Endothelial cell of umbilical vein (primary cell): ENCODE measurements around the gene SETD6. TPM values are rescaled to one million over a fixed set of nuclear protein-coding genes. Genes with fewer than 3 reads are reported as not detected.

Experiments used
- BruUV-seq: library from RNA; stranded (reverse); fragments of 400-500 nt; replicated peaks from 2 replicates; lab custom pipeline; 2021; lab: Mats Ljungman, UMichigan
- CTCF ChIA-PET: fragments of 300-600, 350-600 bp; sonication (Branson Sonifier 250); formaldehyde crosslinking; loops from one replicate; lab custom pipeline; 2021; ENCODE audit warnings: antibody characterized with exemption, inconsistent platforms; lab: Charles Lee
- POLR2A ChIA-PET: fragments of 300-600, 350-600 bp; sonication (Branson Sonifier 250); formaldehyde crosslinking; loops from one replicate; lab custom pipeline; 2021; ENCODE audit warnings: antibody characterized with exemption, inconsistent platforms; lab: Charles Lee
- DNase-seq: peaks from one replicate; pipeline ENCODE4 v3.0.0-alpha.2; 2011; ENCODE audit warnings: low read depth, low spot score
- FAIRE-seq: peaks from 2 replicates; lab custom pipeline; 2011; peaks lifted over from hg19 to GRCh38; lab: Jason Lieb, UNC
- H2AFZ ChIP-seq: 2 replicates; pipeline ENCODE4 v1.6.0; 2012; ENCODE audit warnings: low read depth, low read length, control low read depth, inconsistent platforms
- H3K27ac ChIP-seq: 2 replicates; pipeline ENCODE4 v1.5.1; 2011; ENCODE audit warnings: low read depth, mild to moderate bottlenecking, control low read depth, low read length, moderate library complexity; ENCODE audit not compliant: insufficient read depth
- H3K27me3 ChIP-seq, 2 experiments: 2 replicates each; pipeline versions ENCODE4 v1.6.0 to v1.6.1; 2011; ENCODE audit warnings: low read length in 2 of 2, mixed read lengths in 1 of 2; ENCODE audit not compliant: control insufficient read depth in 2 of 2, insufficient read depth in 2 of 2
- H3K36me3 ChIP-seq, 2 experiments: 2 replicates in 1 of 2; 3 replicates in 1 of 2; pipeline ENCODE4 v1.5.1; 2011; ENCODE audit warnings: low read length in 2 of 2, mild to moderate bottlenecking in 1 of 2, moderate library complexity in 1 of 2; ENCODE audit not compliant: control insufficient read depth in 2 of 2, insufficient read depth in 2 of 2; ENCODE audit errors: extremely low read depth in 1 of 2
- H3K4me1 ChIP-seq: 3 replicates; pipeline ENCODE4 v1.5.1; 2011; ENCODE audit warnings: mild to moderate bottlenecking, low read length; ENCODE audit not compliant: control insufficient read depth, insufficient read depth; ENCODE audit errors: extremely low read depth
- H3K4me2 ChIP-seq: 2 replicates; pipeline ENCODE4 v1.6.1; 2011; ENCODE audit warnings: low read length, control low read depth, mixed read lengths; ENCODE audit not compliant: insufficient read depth
- H3K4me3 ChIP-seq, 3 experiments: fragments of 200-600 bp in 1 of 3; sonication (generic), shearing (Covaris generic) in 1 of 3; replicated peaks in 1 of 3; 2 replicates each; pipeline ENCODE4 v1.5.1; 2011 to 2016; ENCODE audit warnings: control low read depth in 3 of 3, low read length in 3 of 3, mild to moderate bottlenecking in 2 of 3, inconsistent platforms in 1 of 3, low read depth in 1 of 3, moderate library complexity in 1 of 3; ENCODE audit not compliant: insufficient read depth in 1 of 3
- H3K79me2 ChIP-seq: 2 replicates; pipeline ENCODE4 v1.6.0; 2012; ENCODE audit warnings: low read length, inconsistent platforms; ENCODE audit not compliant: control insufficient read depth, insufficient read depth
- H3K9ac ChIP-seq: replicated peaks from 2 replicates; pipeline ENCODE3; 2011; ENCODE audit warnings: low read length, control low read depth; ENCODE audit not compliant: insufficient read depth; ENCODE audit errors: extremely low read depth
- H3K9me1 ChIP-seq: replicated peaks from 3 replicates; pipeline ENCODE4 v1.6.0; 2011; ENCODE audit warnings: mild to moderate bottlenecking, low read length; ENCODE audit not compliant: control insufficient read depth, insufficient read depth; ENCODE audit errors: extremely low read depth
- H3K9me3 ChIP-seq: replicated peaks from 2 replicates; pipeline ENCODE4 v1.5.1; 2012; ENCODE audit warnings: low read length, inconsistent platforms; ENCODE audit not compliant: control insufficient read depth, insufficient read depth
- H4K20me1 ChIP-seq: replicated peaks from 2 replicates; pipeline ENCODE3; 2011; ENCODE audit warnings: mild to moderate bottlenecking, low read length; ENCODE audit not compliant: control insufficient read depth, insufficient read depth; ENCODE audit errors: extremely low read depth
- CTCF ChIP-seq, 2 donors: IDR thresholded peaks; 1 replicate in 1 of 2; 2 replicates in 1 of 2; pipeline ENCODE4 v1.5.1; 2011; ENCODE audit warnings: low read length in 2 of 2, mild to moderate bottlenecking in 2 of 2, moderate library complexity in 2 of 2, control low read depth in 1 of 2, inconsistent platforms in 1 of 2, low read depth in 1 of 2; ENCODE audit not compliant: insufficient read depth in 1 of 2; ENCODE audit errors: extremely low read depth in 1 of 2
- EZH2 ChIP-seq: IDR thresholded peaks from 2 replicates; pipeline ENCODE4 v1.6.1; 2012; ENCODE audit warnings: borderline replicate concordance, low read depth, mild to moderate bottlenecking, moderate library complexity, low read length, inconsistent platforms; ENCODE audit not compliant: severe bottlenecking
- FOS ChIP-seq: IDR thresholded peaks from 2 replicates; pipeline ENCODE4 v1.6.1; 2011; ENCODE audit warnings: mild to moderate bottlenecking, low read length, moderate library complexity, borderline replicate concordance; ENCODE audit not compliant: insufficient read depth
- GATA2 ChIP-seq: IDR thresholded peaks from 2 replicates; pipeline ENCODE4 v1.7.0; 2011; ENCODE audit warnings: low read depth, mild to moderate bottlenecking, moderate library complexity, mixed read lengths, low read length; ENCODE audit not compliant: insufficient read length, insufficient read depth
- JUN ChIP-seq: IDR thresholded peaks from 2 replicates; pipeline ENCODE4 v1.6.1; 2011; ENCODE audit warnings: borderline replicate concordance, low read depth; ENCODE audit not compliant: insufficient read length, insufficient read depth
- MAX ChIP-seq: IDR thresholded peaks from 2 replicates; pipeline ENCODE4 v1.6.1; 2011; ENCODE audit not compliant: insufficient read depth, insufficient read length
- MYC ChIP-seq: IDR thresholded peaks from one replicate; pipeline ENCODE4 v1.6.1; 2011; ENCODE audit warnings: mild to moderate bottlenecking, low read depth, low read length
- POLR2A ChIP-seq: IDR thresholded peaks from 2 replicates; pipeline ENCODE4 v1.6.1; 2012; ENCODE audit warnings: low read depth, mild to moderate bottlenecking, control low read depth, low read length
- POLR2AphosphoS5 ChIP-seq: IDR thresholded peaks from 2 replicates; pipeline ENCODE4 v1.6.1; 2012; ENCODE audit warnings: low read depth, mild to moderate bottlenecking, control low read depth, low read length, moderate library complexity; ENCODE audit not compliant: insufficient read depth
- dilution Hi-C: fragments of 300-500 bp; cut with MboI; formaldehyde crosslinking; loops from one replicate; pipeline ENCODE4 v1.15.0; 2019; ENCODE audit warnings: low sequenced_read_pairs; ENCODE audit not compliant: extremely low pct_ligation_motif_present
- intact Hi-C: fragments of 100-400 bp; cut with micrococcal nuclease; formaldehyde crosslinking; loops from one replicate; pipeline ENCODE4 v1.10.0; 2022
- polyA plus RNA-seq, 4 experiments: library from polyadenylated mRNA; depleted of rRNA in 3 of 4; stranded (reverse) in 3 of 4; unstranded in 1 of 4; fragments of >200 nt; gene quantifications; 2 replicates each; pipeline versions ENCODE4 v1.2.1 to v1.2.3, GENCODE V29; 2011 to 2012; ENCODE audit warnings: missing spikeins in 1 of 4
- total RNA-seq: library from RNA; stranded (reverse); gene quantifications from 2 replicates; pipeline ENCODE4 v1.2.3, GENCODE V29; 2021

SETD6 gene
- total and polyA plus RNA-seq, 2 donors (not counting 3 experiments of a cell fraction or from before 2014, with no cell fraction given), result 10.2 to 16.4 TPM

- dilution Hi-C loops, result no loop called here
- intact Hi-C loops, result no loop called here
Observed at GRCh38 chr16:58502217-58502921, 12.9 kb upstream of the SETD6 start.

More at GRCh38 chr16:58502217-58502921, 12.9 kb upstream of the SETD6 start:
- CTCF ChIA-PET, result interaction anchor here (1.4 to 2.2 kb wide), 2 partner anchors 15 to 158 kb away, joined by 4 to 6 read pairs; no protein-coding TSS in a partner anchor
- H3K79me2 ChIP-seq, result no peaks in the 10 kb centered on the region
- no peak overlapping the region for H3K27ac ChIP-seq
- H3K4me2 ChIP-seq, result no peak overlapping the region
- no peak overlapping the region for H2AFZ ChIP-seq
- BruUV-seq, result no TSS peak
- peaks cover 0 to 14% of the 10 kb centered on the region in 2 experiments for H3K36me3 ChIP-seq
- POLR2A ChIA-PET, result no interaction called here
- no peak overlapping the region for H3K4me3 ChIP-seq
- FAIRE-seq (no peak), DNase-seq (no peak)
- TF ChIP-seq MYC (no peak), CTCF (IDR thresholded peaks at IDR 0.05; ENCODE audit: extremely low read depth in 1 of 2, insufficient read depth in 1 of 2, low read depth in 1 of 2, low read length in 2 of 2) (no peak), GATA2 (no peak), MAX (no peak), EZH2 (no peak), POLR2AphosphoS5 (no peak), JUN (no peak), POLR2A (no peak), FOS (no peak)
- no peaks in the 10 kb centered on the region for H3K27me3 ChIP-seq
- H3K9me3 ChIP-seq, result no peaks in the 10 kb centered on the region
- H4K20me1 ChIP-seq, result no peaks in the 10 kb centered on the region
- H3K4me1 ChIP-seq, result no peaks in the 10 kb centered on the region
- H3K9me1 ChIP-seq, result no peaks in the 10 kb centered on the region
- H3K9ac ChIP-seq, result no peak overlapping the region
